DMS 273 treated with DMSO at 0.1 percent for 48 hours (cell line): ENCODE measurements around the gene ASB6.
"Not testable (repeated sequence)": the region's sequence is repeated elsewhere in the genome, so short reads cannot be mapped to it uniquely, and the experiment has no call there.

Source experiments
- DNase-seq: peaks from one replicate; lab custom pipeline; 2025; lab: John Stamatoyannopoulos, UW

Gene ASB6

GRCh38 chr9:129606161-129607026 lies 35.6 kb downstream of the ASB6 start:
- no peak for DNase-seq

- no peak for DNase-seq
Measured at GRCh38 chr9:129604766-129605163, 37.2 kb downstream of the ASB6 start.

- no peak for DNase-seq
Measured at GRCh38 chr9:129604056-129604765, 37.7 kb downstream of the ASB6 start.

GRCh38 chr9:129602598-129603415 lies 39.1 kb downstream of the ASB6 start:
- no peak for DNase-seq

- DNase-seq: no peak
Measured at GRCh38 chr9:129601082-129601674, 40.8 kb downstream of the ASB6 start.

GRCh38 chr9:129598089-129598596 lies 43.8 kb downstream of the ASB6 start:
- no peak for DNase-seq

GRCh38 chr9:129597355-129598088 lies 44.4 kb downstream of the ASB6 start:
- DNase-seq: no peak

GRCh38 chr9:129596541-129597331 lies 45.2 kb downstream of the ASB6 start:
- DNase-seq: no peak

GRCh38 chr9:129595903-129596540 lies 45.9 kb downstream of the ASB6 start:
- DNase-seq: no peak

- DNase-seq: no peak
Measured at GRCh38 chr9:129595311-129595741, 46.6 kb downstream of the ASB6 start.

GRCh38 chr9:129594632-129595031 lies 47.3 kb downstream of the ASB6 start:
- no peak for DNase-seq

GRCh38 chr9:129592790-129593189 lies 49.2 kb downstream of the ASB6 start:
- DNase-seq: not testable (repeated sequence)

GRCh38 chr9:129591916-129592315 lies 50.0 kb downstream of the ASB6 start:
- DNase-seq: no peak

GRCh38 chr9:129590466-129590865 lies 51.5 kb downstream of the ASB6 start:
- DNase-seq: no peak

- DNase-seq: no peak
Measured at GRCh38 chr9:129587487-129588262, 54.3 kb downstream of the ASB6 start.

GRCh38 chr9:129586685-129587084 lies 55.3 kb downstream of the ASB6 start:
- no peak for DNase-seq

GRCh38 chr9:129586245-129586644 lies 55.7 kb downstream of the ASB6 start:
- DNase-seq: no peak

- no peak for DNase-seq
Measured at GRCh38 chr9:129585352-129585751, 56.6 kb downstream of the ASB6 start.
